Activated naive CD4-positive, alpha-beta T cell treated with anti-CD3 and anti-CD28 coated beads, Interleukin-2, amount 50 U/mL, for 72 hours (primary cell): ENCODE results near the gene YPEL2. TPM values are rescaled to one million over a fixed set of nuclear protein-coding genes. Genes with fewer than 3 reads are reported as not detected.
"Not testable (repeated sequence)": the region's sequence is repeated elsewhere in the genome, so short reads cannot be mapped to it uniquely, and the experiment has no call there.

Experiments
- ATAC-seq, 2 donors: fragments of 150-1000 bp; cut with Tn5 transposase; 2 replicates each; pipeline ENCODE4 v1.10.0; 2021; ENCODE audit warnings: mild to moderate bottlenecking in 2 of 2, moderate library complexity in 2 of 2
- DNase-seq, 2 donors: peaks; one replicate each; pipeline ENCODE4 v3.0.0; 2021 to 2022; ENCODE audit warnings: low spot score in 2 of 2
- H3K27ac Mint-ChIP-seq, 2 donors: one replicate each; pipeline ENCODE4 v1.8.0; 2022; ENCODE audit warnings: mild to moderate bottlenecking in 2 of 2, mixed read lengths in 2 of 2
- H3K36me3 Mint-ChIP-seq, 2 donors: one replicate each; pipeline ENCODE4 v1.8.0; 2022; ENCODE audit warnings: mixed read lengths in 2 of 2
- H3K9me3 Mint-ChIP-seq, 2 donors: one replicate each; pipeline ENCODE4 v1.8.0; 2022; ENCODE audit warnings: mixed read lengths in 2 of 2
- total RNA-seq, 2 donors: library from RNA; stranded (reverse); gene quantifications; one replicate each; pipeline ENCODE4 v1.2.3, GENCODE V29; 2022

The YPEL2 gene
- total RNA-seq, 2 donors from 2014 or later = 6.6 to 7.0 TPM

DNA sequence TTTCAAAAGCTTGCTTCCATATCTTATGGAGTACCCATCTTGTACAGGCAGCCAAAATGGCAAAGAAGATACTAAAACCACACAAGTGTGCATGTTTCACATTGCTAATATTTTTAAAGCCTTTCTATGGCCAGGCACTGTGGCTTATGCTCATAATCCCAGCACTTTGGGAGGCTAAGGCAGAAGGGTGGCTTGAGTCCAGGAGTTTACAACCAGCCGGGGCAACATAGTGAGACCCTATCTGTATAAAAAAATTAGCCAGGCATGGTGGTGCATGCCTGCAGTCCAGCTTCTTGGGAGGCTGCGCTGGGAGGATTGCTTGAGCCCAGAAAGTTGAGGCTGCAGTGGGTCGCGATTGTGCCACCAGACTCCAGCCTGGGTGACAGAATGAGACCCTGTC lies 71.3 kb downstream of the YPEL2 start:
- DNase-seq (no peak), ATAC-seq (no peak)
- Mint-ChIP-seq H3K9me3 (no peaks in the 10 kb centered on the region), H3K36me3 (no peaks in the 10 kb centered on the region), H3K27ac (no peak overlapping the region)

DNA sequence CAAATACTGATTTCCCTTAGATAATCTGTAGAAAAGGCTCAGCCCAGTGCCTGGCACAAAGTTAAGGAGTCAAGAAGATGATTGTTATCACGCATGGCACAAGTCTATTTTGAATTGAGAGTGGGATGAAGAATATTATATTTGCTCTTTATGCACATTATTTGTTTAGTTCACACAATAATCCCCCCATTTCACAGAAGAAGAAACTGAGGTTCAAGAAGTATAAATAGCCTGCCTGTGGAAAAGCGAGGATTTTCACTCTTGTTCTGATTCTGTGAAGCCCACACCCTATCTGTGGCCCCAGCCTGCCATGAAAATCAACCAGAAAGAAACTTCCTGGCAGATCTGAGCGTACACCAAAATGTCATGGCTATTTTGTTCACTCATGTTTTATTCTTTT lies 73.0 kb downstream of the YPEL2 start:
- Mint-ChIP-seq H3K9me3 (no peaks in the 10 kb centered on the region), H3K36me3 (no peaks in the 10 kb centered on the region), H3K27ac (no peak overlapping the region)
- DNase-seq (no peak), ATAC-seq (no peak)

DNA sequence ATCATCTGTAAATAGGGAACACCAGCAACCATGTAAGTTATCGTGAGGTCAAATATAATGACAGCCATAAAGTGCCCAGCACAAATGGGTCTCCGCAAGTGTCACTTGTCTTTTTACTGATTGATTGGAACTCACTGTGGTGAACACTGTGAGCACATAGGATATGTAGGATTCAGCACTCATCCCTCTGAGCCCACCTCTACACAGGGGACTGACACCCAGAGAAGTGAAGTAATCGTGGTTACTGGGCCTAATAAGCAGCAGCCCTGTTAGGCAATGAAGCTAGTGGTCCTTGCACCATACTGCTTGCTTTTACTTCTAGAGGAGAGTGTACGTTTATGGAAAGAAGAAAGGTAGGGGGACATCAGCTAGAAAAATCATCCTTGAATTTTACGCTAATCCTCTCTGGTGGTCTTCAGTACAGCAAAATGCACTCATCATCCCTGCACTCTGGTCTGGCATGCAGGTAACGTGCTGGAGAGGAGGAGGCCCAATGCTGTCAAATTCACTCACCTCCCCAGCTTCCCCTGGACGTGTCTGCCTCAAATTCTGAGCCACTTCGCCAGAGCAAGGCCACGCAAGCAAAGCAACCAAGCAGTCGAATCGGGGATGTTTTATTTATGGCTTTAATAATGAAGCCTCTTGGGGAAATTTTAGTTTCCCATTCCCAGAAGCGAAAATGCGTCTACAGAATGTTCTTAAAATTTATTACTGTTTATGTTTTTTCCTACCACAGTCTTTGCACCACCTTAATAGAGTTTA lies 74.7 kb downstream of the YPEL2 start:
- H3K9me3 Mint-ChIP-seq = peaks cover 0 to 3% of the 10 kb centered on the region in 2 donors
- H3K27ac Mint-ChIP-seq = no peak overlapping the region
- DNase-seq = no peak
- peaks cover 0 to 5% of the 10 kb centered on the region in 2 donors for H3K36me3 Mint-ChIP-seq
- ATAC-seq = no peak

DNA sequence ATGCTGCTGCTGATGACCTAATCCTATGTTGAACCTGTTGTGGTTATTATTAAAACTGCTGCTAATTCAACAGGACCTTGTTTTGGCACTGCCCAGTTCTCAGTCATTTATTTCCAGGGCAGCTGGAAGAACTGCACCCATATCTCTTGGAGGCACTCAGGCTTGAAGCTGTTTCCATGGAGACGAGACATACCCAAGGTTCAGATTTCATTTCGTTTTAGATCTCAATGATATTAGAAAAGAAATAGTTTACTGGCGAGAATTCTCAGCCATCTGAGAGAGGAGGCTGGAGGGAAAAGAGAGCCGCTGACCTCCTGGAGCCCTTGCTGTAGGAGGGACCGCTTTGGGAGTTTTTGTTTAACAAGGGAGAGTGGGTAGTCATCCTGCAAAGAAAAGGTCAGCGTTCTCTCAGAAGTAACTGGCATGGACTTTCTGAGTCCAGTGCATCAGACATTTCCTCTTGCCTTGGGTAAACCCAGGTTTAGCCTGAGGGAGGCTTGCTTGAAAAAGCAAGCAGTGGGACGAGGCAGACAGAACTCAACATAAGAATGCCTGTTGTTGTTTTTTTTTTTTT lies 75.4 kb downstream of the YPEL2 start:
- Mint-ChIP-seq H3K36me3 (peaks cover 0 to 5% of the 10 kb centered on the region in 2 donors), H3K9me3 (peaks cover 0 to 3% of the 10 kb centered on the region in 2 donors), H3K27ac (peak overlapping the region in 1 of 2 donors; percentile 88)
- no peak for ATAC-seq
- no peak for DNase-seq

DNA sequence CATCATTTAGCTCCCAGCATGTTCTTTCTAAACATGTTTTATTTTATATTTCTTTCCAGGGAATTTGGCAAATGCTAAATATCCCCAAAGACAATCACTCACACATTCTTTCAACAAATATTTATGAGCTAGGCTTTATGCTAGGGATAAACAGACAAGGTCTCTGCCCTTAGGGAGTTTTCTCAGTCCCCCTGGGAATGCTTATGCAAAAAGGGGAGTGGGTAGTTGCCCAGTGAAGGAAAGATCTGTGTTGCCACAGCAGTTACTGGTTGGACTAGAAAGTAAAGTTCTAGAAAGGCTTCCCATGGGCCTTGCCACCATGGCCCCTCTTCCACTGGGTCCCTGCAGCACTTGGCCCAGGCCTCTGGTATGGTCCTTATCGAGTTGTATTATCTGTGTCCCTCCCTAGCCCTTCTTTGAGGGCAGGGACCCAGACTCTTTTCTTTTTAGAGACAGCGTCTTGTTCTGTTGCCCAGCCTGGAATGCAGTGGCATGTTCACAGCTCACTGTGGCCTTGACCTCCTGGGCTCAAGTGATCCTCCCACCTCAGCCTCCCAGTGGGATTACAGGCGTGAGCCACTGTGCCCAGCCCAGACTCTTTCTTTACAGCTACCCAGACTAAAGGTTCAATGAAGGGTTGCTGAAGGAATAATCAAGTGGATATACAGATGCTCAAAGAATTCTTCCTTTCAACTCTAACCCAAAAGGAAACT lies 78.0 kb downstream of the YPEL2 start:
- ATAC-seq (no peak), DNase-seq (no peak)
- peaks cover 0 to 3% of the 10 kb centered on the region in 2 donors for H3K9me3 Mint-ChIP-seq
- peaks cover 0 to 5% of the 10 kb centered on the region in 2 donors for H3K36me3 Mint-ChIP-seq
- peak overlapping the region in 1 of 2 donors; percentile 32 for H3K27ac Mint-ChIP-seq

DNA sequence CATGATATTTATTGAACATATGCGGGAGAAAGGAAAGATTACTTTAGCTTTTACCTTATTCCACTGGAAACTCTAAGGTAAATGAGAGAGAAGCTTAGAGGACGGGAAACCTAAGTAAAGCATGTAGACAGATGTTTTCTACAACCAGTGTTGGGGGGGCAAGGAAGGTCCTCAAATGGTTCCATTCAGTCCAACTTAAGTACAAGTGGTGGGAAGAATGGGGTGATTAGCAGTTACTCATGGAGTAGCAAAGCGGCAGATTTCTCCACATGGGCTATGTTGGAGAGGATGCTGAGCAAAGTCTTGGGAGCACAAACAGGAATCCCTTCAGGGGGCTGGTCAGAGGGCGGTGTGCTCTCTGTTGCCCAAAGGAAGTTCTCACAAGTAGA lies 78.6 kb downstream of the YPEL2 start:
- peaks cover 0 to 5% of the 10 kb centered on the region in 2 donors for H3K36me3 Mint-ChIP-seq
- H3K27ac Mint-ChIP-seq = no peak overlapping the region
- ATAC-seq (no peak), DNase-seq (no peak)
- peaks cover 0 to 3% of the 10 kb centered on the region in 2 donors for H3K9me3 Mint-ChIP-seq

DNA sequence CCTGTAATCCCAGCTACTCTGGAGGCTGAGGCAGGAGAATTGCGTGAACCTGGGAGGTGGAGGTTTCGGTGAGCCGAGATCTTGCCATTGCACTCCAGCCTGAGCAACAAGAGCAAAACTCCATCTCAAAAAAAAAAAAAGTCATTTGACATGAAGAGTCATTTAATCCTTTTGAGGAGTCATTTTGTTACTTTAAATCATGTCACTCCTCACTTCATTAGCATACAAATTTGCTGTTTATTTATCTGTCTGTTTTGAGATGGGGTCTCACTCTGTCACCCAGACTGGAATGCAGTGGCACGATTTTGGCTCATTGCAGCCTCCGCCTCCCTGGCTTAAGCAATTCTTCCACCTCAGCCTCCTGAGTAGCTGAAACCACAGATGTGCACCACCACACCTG lies 81.0 kb downstream of the YPEL2 start:
- peak in 1 of 2 donors; percentile 57 for ATAC-seq

DNA sequence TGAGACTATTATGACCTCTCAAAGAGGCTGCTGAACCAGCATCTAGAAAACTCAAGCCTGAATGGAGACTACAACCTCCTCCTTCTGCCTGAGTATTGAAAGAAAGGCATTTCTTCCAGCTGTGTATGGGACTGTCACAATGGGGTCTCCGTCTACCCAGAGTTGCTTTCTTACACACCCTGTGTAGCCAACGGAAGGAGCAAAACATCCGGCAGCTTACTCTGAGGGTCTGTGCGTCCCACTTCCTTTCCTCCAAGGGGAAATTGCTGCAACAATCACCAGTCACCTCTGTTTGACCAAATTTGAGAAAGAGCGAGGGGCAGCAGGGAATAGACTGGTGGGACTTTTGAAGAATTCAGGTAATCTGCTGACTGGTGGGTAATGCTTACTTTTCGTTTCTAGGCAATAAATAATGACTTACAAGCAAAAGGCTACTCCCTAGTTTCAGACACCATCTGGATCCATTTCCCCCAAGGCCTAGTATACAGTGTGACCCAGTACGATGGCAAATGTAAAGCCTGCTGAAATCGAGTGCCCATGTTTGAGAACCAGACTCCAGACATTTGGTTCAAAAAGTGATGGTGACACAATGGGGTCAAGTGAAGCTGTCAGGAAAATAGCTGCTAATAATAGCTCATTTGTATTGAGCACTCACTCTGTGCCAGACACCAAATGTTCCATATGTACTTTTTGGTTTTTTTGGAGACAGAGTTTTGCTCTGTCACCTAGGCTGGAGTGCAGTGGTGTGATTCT lies 81.7 kb downstream of the YPEL2 start:
- Mint-ChIP-seq H3K36me3 (peaks cover 0 to 5% of the 10 kb centered on the region in 2 donors), H3K9me3 (peaks cover 0 to 3% of the 10 kb centered on the region in 2 donors), H3K27ac (no peak overlapping the region)
- ATAC-seq = no peak
- DNase-seq = no peak

More for the DNA sequence above, 81.0 kb downstream of the YPEL2 start:
- not testable (repeated sequence) for H3K36me3 Mint-ChIP-seq, DNase-seq, H3K9me3 Mint-ChIP-seq, H3K27ac Mint-ChIP-seq

DNA sequence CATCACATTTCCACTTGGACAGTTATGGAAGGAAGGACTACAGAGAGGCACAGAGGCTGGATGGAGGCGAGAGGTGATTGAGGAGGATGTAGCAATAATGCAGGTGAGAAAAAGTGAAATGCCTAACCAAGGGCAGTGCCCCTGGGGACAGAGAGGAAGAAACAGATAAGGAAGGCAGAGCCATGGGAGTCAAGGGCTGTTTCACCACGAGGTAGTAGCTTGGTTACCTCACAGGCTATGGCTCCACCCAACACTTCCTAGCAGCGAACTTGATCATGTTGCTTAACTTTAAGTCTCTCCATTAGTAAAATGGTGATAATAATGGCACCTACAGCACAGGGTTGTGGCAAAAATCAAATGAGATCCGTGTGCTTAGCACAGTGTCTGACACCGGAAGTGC lies 83.9 kb downstream of the YPEL2 start:
- peak overlapping the region in 1 of 2 donors; percentile 37 for H3K27ac Mint-ChIP-seq
- no peak for ATAC-seq

DNA sequence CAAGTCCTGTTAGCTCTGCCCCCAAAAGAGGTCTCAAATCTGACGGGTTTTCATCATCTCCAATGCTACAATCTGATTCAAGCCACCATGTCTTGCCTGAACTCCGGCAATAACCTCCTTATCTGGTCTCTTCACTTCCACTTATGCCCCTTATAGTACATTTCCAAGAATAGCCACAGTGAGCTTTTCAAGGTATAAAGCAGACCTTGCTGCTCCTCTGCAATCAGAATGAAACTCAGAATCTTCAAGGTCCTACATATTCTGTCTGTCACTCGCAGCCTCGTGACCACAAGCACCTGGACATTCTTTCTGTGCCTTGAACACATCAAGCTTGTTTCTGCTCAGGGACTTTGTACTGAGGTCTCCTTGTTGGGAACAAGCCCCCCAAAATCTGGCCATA lies 84.7 kb downstream of the YPEL2 start:
- DNase-seq (no peak), ATAC-seq (peak in 1 of 2 donors; percentile 49)
- no peaks in the 10 kb centered on the region for H3K9me3 Mint-ChIP-seq
- H3K27ac Mint-ChIP-seq = no peak overlapping the region
- no peaks in the 10 kb centered on the region for H3K36me3 Mint-ChIP-seq

More for the DNA sequence above, 83.9 kb downstream of the YPEL2 start:
- H3K36me3 Mint-ChIP-seq = no peaks in the 10 kb centered on the region
- no peaks in the 10 kb centered on the region for H3K9me3 Mint-ChIP-seq
- DNase-seq = no peak

DNA sequence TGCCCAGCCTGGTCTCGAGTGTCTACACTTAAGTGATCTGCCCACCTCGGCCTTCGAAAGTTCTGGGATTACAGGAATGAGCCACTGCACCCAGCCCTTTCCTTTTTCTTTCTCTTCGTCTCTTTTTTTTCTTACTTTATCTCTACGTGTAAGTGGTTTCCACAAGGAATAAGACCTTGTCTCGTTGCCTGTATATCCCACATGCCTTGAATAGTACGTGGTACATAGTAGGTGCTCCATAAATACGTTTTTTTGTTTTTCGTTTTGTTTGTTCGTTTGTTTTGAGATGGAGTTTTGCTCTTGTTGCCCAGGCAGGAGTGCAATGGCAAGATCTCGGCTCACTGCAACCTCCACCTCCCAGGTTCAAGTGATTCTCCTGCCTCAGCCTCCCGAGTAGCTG lies 86.0 kb downstream of the YPEL2 start:
- no peaks in the 10 kb centered on the region for H3K36me3 Mint-ChIP-seq
- ATAC-seq (no peak), DNase-seq (no peak)
- peak overlapping the region in 1 of 2 donors; percentile 38 for H3K27ac Mint-ChIP-seq
- no peaks in the 10 kb centered on the region for H3K9me3 Mint-ChIP-seq

DNA sequence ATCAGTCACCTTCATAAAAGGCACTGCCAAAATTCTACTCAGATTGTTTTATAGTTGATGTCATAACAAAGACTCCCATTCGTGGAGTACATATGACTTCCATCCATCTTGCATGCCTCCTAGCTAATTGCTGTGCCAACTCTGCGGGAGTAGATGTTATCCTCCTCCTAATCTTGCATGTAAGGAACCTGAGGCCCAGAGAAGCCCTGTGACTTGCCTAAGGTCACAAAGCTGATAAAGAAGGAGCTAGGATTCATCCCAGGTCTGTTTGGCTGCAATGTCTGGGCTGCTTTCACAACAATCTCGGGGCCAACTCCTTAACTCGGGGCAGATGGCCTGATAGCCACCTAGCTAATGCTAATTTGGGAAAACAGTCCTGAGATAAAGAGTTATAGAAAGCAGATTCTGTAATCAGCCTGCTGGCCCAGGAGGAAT lies 87.3 kb downstream of the YPEL2 start:
- DNase-seq (no peak), ATAC-seq (no peak)
- no peaks in the 10 kb centered on the region for H3K36me3 Mint-ChIP-seq
- no peaks in the 10 kb centered on the region for H3K9me3 Mint-ChIP-seq
- H3K27ac Mint-ChIP-seq = peak overlapping the region in 1 of 2 donors; percentile 58

DNA sequence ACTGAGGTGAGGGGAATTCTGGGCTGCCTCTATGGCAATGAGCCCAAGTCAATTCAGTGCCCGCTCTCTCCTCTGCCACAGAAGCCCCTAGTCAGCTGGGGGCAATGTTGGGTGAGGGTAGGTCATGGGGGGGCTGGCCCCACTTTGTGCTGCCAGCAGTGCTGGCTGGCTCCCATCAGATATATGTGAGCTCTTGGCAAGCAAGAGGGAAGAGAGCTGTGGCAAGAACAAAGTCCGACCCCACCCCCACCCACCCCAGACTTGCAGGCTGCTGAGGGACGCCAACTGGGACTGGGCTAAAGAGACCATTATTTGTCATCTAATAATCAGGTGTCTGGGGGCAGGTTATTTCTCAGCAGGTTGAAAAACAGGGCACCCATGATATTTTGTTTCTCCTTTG lies 89.4 kb downstream of the YPEL2 start:
- DNase-seq = no peak
- no peaks in the 10 kb centered on the region for H3K9me3 Mint-ChIP-seq
- no peak for ATAC-seq

DNA sequence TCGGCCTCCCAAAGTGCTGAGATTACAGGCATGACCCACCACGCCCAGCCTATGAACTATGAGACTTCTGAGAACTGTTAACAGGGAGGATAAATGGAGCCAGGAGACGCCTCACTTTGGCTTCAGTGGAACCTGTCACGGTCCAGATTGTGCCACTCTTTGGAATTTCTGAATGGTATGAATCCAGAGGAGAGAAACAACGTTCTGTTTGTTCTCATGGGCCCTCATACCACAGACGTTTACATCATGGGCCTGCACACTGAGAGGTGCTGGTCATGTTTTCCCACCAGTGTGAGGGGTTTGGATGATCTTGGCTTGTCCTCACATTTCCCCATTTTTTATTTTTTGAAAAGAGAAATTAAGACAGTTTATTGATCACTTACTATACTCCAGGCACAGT lies 90.3 kb downstream of the YPEL2 start:
- ATAC-seq = no peak
- Mint-ChIP-seq H3K9me3 (no peaks in the 10 kb centered on the region), H3K27ac (no peak overlapping the region), H3K36me3 (no peaks in the 10 kb centered on the region)
- DNase-seq = no peak

More for the DNA sequence above, 89.4 kb downstream of the YPEL2 start:
- no peak overlapping the region for H3K27ac Mint-ChIP-seq
- no peaks in the 10 kb centered on the region for H3K36me3 Mint-ChIP-seq

DNA sequence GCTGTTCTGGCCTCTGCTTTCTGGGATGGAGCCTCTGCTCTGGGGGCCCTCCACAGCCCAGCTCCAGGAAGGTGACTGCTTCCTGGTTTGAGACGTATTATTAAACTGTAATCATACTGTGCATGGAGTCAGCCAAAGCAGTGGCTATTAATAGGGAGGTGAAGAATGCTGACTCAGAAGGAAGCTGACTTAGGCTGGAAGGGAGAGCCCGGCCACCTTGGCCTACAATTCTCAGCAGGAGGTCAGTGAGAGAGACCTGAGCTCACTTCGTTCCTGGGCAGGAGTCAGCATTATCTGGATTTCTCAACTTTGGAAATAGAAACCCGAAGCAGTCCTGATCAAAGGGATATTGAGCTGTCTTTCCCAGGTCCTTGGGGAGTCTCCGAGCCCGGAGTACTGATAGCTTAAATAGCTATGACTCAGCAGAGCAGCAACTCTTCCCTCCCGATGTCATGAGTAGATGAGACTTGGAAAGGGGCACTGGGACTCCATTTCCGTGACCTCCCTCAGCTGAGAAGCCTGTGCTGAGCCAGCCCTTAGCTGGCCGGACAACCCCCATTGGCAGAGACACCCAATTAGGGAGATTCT lies 91.8 kb downstream of the YPEL2 start:
- Mint-ChIP-seq H3K36me3 (no peaks in the 10 kb centered on the region), H3K9me3 (no peaks in the 10 kb centered on the region), H3K27ac (no peak overlapping the region)
- DNase-seq = no peak
- no peak for ATAC-seq

DNA sequence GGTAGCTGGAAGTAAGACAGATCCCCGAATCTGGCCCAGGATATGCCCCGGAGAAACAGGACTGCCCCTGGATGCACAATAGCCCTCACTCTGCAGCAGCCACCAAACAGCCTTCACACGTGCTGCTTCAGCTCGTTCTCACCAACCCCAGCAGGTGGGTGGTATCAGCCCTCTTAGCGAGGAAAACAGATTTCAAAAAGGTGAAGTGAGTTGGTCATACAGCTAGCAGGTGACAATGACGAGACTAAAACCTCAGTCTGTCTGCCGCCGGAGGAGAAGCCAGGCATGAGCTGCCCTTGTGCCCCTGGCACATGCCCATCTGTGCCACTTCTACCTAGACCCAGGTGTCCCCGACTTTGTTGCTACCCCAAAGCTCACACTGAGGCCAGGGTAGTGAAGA lies 92.4 kb downstream of the YPEL2 start:
- Mint-ChIP-seq H3K36me3 (no peaks in the 10 kb centered on the region), H3K27ac (no peak overlapping the region), H3K9me3 (no peaks in the 10 kb centered on the region)
- DNase-seq (no peak), ATAC-seq (no peak)
